HepG2 (cell line): Measurements from ENCODE around the gene RTEL1. TPM values are rescaled to one million over a fixed set of nuclear protein-coding genes. Genes with fewer than 3 reads are reported as not detected.

Experiments
- HIVEP1 ChIP-seq: sonication (generic); formaldehyde crosslinking; IDR thresholded peaks from 2 replicates; pipeline ENCODE4 v1.4.0; 2020; ENCODE audit warnings: mild to moderate bottlenecking, missing genetic modification reagents
- MATR3 ChIP-seq: sonication (generic); formaldehyde crosslinking; IDR thresholded peaks from 2 replicates; pipeline ENCODE4 v1.4.0; 2020; ENCODE audit warnings: missing genetic modification reagents
- MZF1 ChIP-seq: sonication (generic); formaldehyde crosslinking; IDR thresholded peaks from 2 replicates; pipeline ENCODE4 v1.8.1; 2023; ENCODE audit warnings: mild to moderate bottlenecking, missing genetic modification reagents, borderline replicate concordance
- NR3C1 ChIP-seq: sonication (generic); formaldehyde crosslinking; IDR thresholded peaks from 2 replicates; pipeline ENCODE4 v1.4.0; 2020; ENCODE audit warnings: missing genetic modification reagents
- SETDB1 ChIP-seq: sonication (generic); formaldehyde crosslinking; IDR thresholded peaks from 2 replicates; pipeline ENCODE4 v1.5.1; 2020; ENCODE audit warnings: missing genetic modification reagents, mild to moderate bottlenecking, borderline replicate concordance
- TCF7 ChIP-seq: sonication (generic); IDR thresholded peaks from 2 replicates; pipeline ENCODE4 v1.6.1; 2016; ENCODE audit warnings: antibody characterized with exemption, low read depth
- U2AF1 ChIP-seq: fragments of 200-400 bp; formaldehyde crosslinking; optimal IDR thresholded peaks from 2 replicates; pipeline ENCODE3; 2017; ENCODE audit warnings: mild to moderate bottlenecking, low read depth, low read length
- ZMYM3 ChIP-seq: sonication (generic); formaldehyde crosslinking; IDR thresholded peaks from 2 replicates; pipeline ENCODE4 v1.5.1; 2020; ENCODE audit warnings: mild to moderate bottlenecking, missing genetic modification reagents
- ZNF121 ChIP-seq: sonication (generic); formaldehyde crosslinking; IDR thresholded peaks from 2 replicates; pipeline ENCODE4 v1.5.0; 2020; ENCODE audit warnings: mild to moderate bottlenecking, missing genetic modification reagents
- ZNF510 ChIP-seq: sonication (generic); formaldehyde crosslinking; IDR thresholded peaks from 2 replicates; pipeline ENCODE4 v1.4.0; 2020; ENCODE audit warnings: low read depth, mild to moderate bottlenecking, missing genetic modification reagents
- ZNF678 ChIP-seq: sonication (generic); formaldehyde crosslinking; IDR thresholded peaks from 2 replicates; pipeline ENCODE4 v1.4.0; 2020; ENCODE audit warnings: mild to moderate bottlenecking, missing genetic modification reagents
- ZZZ3 ChIP-seq: sonication (generic); formaldehyde crosslinking; IDR thresholded peaks from 2 replicates; pipeline ENCODE4 v1.4.0; 2020; ENCODE audit warnings: missing genetic modification reagents, mild to moderate bottlenecking, borderline replicate concordance
- polyA plus RNA-seq, 8 experiments: library from polyadenylated mRNA; depleted of rRNA in 3 of 8; stranded (reverse) in 7 of 8; unstranded in 1 of 8; fragments of >200 nt; fragmentation: Illumina TruSeq in 4 of 8; extraction: Trizol in 4 of 8; gene quantifications; 2 replicates each; pipeline versions ENCODE4 v1.2.1 to v1.2.3, GENCODE V29; 2011 to 2016; ENCODE audit warnings: low read depth in 4 of 8, missing spikeins in 1 of 8, mixed read lengths in 1 of 8; ENCODE audit not compliant: insufficient read depth in 1 of 8
- total RNA-seq, 5 experiments: library from RNA; depleted of rRNA; stranded (reverse); fragments of >200 nt; fragmentation: Illumina TruSeq; extraction: Trizol; gene quantifications; 2 replicates each; pipeline ENCODE4 v1.2.3, GENCODE V29; 2016; ENCODE audit warnings: low read depth in 1 of 5
- TF ChIP-seq, protein P1 (sequence below): sonication (generic); formaldehyde crosslinking; IDR thresholded peaks from 2 replicates; pipeline ENCODE4 v1.4.0; 2020; ENCODE audit warnings: missing genetic modification reagents
- TF ChIP-seq, protein P2 (sequence below): sonication (generic); formaldehyde crosslinking; IDR thresholded peaks from 2 replicates; pipeline ENCODE4 v1.4.0; 2020; ENCODE audit warnings: mild to moderate bottlenecking, missing genetic modification reagents
- TF ChIP-seq, protein P3 (sequence below): IDR thresholded peaks from 2 replicates; pipeline ENCODE4 v1.4.0; 2020; ENCODE audit warnings: mild to moderate bottlenecking, missing genetic modification reagents

Gene RTEL1
- total and polyA plus RNA-seq, 2 of the 13 experiments (the other 11 are each of a cell fraction or from before 2014, with no cell fraction given), result 21.8 to 36.4 TPM

DNA sequence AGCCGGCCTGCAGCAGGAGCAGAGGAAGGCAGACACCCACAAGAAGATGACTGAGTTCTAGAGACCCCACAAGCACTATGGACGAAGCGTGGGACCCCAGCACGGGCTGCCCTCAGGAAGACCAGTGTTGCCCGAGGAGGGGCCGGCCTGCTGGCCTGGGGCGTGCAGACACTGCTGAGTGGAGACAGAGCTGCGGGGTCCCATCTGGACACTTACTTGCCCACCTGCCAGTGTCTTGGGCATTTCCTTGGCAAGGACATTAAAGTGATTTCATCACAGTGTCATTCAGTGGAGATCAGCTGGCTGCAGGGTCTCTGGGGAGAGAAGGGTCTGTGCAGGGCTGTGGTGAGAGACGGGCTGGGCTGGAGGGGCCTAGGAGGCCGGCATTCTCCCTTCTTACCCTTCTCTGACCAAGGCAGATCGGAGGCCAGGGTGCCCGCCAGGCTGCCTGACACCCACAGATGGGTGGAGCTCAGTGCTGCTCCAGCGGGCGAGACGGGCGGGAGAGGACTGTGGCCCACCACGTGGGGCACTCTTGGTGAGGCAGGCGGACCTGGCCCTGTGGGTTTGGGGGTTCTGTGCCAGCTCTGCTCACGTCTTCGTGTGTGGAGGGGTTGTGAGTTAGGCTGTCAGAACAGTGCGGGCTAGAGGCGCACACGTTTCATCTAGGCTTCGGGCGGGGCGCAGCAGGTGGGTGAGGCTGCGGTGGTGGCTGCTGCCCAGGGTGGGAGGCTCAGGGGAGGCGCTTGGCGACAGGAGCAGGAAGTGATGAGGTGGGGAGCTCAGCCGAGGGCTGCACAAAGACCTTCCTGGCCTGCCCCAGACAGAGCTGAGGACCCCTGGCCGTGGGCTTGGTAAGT is 78.0 kb downstream of the RTEL1 start, which contains the start of gene LIME1 (continued):
- TF ChIP-seq MATR3 (CRISPR knock-in tag) (no peak), ZNF510 (no peak), ZZZ3 (CRISPR knock-in tag) (peak; percentile 42; the same call in 1 of the 2 replicates), NR3C1 (CRISPR knock-in tag) (no peak), HIVEP1 (no peak), SETDB1 (CRISPR knock-in tag) (no peak), ZMYM3 (CRISPR knock-in tag) (no peak), MZF1 (CRISPR knock-in tag) (no peak), ZNF678 (no peak), TCF7 (no peak), ZNF121 (CRISPR knock-in tag) (no peak), U2AF1 (no peak)
- TF ChIP-seq, protein P1, sequence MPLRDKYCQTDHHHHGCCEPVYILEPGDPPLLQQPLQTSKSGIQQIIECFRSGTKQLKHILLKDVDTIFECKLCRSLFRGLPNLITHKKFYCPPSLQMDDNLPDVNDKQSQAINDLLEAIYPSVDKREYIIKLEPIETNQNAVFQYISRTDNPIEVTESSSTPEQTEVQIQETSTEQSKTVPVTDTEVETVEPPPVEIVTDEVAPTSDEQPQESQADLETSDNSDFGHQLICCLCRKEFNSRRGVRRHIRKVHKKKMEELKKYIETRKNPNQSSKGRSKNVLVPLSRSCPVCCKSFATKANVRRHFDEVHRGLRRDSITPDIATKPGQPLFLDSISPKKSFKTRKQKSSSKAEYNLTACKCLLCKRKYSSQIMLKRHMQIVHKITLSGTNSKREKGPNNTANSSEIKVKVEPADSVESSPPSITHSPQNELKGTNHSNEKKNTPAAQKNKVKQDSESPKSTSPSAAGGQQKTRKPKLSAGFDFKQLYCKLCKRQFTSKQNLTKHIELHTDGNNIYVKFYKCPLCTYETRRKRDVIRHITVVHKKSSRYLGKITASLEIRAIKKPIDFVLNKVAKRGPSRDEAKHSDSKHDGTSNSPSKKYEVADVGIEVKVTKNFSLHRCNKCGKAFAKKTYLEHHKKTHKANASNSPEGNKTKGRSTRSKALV (CRISPR knock-in tag), result no peak
- TF ChIP-seq, protein P2, sequence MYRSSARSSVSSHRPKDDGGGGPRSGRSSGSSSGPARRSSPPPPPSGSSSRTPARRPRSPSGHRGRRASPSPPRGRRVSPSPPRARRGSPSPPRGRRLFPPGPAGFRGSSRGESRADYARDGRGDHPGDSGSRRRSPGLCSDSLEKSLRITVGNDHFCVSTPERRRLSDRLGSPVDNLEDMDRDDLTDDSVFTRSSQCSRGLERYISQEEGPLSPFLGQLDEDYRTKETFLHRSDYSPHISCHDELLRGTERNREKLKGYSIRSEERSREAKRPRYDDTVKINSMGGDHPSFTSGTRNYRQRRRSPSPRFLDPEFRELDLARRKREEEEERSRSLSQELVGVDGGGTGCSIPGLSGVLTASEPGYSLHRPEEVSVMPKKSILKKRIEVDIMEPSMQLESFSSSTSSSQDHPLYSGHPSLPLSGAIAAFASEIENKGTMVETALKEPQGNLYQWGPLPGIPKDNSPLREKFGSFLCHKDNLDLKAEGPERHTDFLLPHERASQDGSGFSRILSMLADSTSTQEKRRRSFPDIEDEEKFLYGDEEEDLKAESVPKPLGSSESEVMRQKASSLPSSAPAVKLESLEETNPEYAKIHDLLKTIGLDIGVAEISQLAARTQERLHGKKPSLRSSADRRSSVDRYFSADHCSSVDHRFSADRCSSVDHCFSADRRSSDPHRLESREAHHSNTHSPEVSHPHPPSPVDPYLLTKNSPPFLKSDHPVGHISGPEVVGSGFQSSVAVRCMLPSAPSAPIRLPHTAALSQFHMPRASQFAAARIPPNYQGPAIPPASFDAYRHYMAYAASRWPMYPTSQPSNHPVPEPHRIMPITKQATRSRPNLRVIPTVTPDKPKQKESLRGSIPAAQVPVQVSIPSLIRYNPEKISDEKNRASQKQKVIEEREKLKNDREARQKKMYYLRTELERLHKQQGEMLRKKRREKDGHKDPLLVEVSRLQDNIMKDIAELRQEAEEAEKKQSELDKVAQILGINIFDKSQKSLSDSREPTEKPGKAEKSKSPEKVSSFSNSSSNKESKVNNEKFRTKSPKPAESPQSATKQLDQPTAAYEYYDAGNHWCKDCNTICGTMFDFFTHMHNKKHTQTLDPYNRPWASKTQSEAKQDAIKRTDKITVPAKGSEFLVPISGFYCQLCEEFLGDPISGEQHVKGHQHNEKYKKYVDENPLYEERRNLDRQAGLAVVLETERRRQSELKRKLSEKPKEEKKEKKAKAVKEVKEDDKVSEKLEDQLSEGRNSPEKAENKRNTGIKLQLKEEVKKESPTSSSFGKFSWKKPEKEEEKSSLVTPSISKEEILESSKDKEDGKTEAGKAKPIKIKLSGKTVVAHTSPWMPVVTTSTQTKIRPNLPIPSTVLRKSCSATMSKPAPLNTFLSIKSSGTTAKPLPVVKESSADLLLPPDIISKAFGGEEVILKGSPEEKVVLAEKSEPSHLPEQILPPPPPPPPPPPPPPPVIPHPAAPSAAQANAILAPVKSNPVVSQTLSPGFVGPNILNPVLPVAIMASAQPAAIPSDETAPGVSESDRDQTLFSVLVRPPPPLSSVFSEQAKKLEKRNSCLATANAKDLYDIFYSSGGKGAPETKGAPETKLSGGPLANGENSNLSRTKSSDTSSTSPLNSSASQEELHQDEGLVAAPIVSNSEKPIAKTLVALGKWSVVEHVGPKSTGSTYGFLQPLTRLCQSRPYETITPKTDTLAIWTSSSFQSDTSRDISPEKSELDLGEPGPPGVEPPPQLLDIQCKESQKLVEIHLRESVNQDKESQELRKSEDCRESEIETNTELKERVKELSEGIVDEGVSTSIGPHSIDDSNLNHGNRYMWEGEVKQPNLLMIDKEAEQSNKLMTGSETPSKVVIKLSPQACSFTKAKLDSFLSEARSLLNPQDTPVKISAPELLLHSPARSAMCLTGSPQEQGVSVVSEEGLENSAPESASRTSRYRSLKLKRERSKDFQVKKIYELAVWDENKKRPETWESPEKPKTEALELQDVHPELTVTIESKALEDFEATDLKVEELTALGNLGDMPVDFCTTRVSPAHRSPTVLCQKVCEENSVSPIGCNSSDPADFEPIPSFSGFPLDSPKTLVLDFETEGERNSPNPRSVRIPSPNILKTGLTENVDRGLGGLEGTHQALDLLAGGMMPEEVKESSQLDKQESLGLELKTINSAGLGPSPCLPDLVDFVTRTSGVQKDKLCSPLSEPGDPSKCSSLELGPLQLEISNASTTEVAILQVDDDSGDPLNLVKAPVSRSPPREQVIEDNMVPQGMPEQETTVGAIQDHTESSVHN (CRISPR knock-in tag), result no peak
- TF ChIP-seq, protein P3, sequence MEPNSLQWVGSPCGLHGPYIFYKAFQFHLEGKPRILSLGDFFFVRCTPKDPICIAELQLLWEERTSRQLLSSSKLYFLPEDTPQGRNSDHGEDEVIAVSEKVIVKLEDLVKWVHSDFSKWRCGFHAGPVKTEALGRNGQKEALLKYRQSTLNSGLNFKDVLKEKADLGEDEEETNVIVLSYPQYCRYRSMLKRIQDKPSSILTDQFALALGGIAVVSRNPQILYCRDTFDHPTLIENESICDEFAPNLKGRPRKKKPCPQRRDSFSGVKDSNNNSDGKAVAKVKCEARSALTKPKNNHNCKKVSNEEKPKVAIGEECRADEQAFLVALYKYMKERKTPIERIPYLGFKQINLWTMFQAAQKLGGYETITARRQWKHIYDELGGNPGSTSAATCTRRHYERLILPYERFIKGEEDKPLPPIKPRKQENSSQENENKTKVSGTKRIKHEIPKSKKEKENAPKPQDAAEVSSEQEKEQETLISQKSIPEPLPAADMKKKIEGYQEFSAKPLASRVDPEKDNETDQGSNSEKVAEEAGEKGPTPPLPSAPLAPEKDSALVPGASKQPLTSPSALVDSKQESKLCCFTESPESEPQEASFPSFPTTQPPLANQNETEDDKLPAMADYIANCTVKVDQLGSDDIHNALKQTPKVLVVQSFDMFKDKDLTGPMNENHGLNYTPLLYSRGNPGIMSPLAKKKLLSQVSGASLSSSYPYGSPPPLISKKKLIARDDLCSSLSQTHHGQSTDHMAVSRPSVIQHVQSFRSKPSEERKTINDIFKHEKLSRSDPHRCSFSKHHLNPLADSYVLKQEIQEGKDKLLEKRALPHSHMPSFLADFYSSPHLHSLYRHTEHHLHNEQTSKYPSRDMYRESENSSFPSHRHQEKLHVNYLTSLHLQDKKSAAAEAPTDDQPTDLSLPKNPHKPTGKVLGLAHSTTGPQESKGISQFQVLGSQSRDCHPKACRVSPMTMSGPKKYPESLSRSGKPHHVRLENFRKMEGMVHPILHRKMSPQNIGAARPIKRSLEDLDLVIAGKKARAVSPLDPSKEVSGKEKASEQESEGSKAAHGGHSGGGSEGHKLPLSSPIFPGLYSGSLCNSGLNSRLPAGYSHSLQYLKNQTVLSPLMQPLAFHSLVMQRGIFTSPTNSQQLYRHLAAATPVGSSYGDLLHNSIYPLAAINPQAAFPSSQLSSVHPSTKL, result no peak
